ENCODE results near the gene HTR6.

HTR6 gene

DNA sequence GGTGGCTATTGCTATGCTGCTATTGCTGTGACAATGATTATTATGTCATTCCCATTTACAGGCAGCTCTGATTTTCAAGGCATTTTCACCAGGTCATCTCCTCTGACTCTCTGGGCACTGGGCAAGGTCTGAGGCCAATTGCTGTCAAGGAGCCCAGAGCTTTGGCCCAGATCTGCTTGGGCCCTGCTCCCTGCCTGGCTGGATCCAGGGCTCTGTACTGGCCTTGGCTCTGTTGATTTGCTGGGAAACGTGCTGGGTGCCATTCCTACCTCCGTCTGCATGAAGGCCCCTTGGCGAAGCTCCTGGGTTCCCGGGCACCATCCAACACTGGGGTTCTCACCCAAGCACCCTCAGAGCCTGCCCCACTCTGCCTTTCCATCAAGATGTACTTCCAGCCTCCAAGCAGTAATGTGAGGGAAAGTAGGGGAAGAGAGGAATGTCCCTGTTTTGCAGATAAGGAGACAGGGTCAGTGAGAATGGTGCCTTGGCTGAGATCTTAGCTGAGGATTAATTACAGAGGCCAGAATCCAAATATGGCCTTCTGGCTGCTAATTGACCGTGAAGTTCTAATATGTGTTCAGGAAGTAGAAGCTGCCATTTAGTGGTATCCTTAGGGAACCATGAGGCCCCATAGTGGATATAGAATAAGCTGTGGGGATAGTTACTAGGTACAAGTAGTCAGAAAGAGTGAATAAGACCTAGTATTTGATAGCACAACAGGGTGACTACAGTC lies 63.9 kb downstream of the HTR6 start:
- no peak for DNase-seq

DNA sequence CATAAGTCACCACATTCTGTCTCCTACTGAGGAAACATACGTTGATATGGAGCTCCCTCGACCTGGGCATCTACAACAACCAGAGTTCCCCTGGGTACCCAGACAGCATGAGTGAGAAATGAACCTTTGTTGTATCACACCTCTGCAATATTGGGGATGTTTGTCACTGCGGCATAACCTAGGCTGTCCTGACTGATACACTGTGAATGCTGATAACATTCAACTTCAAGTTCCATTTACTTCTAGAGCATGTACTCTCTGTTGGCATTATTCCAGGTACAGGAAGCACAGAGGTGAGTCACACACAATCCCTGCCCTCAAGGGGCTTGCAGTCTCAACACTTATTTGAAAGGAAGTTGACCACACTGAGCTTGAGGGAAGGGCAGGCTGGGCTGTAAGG lies 65.6 kb downstream of the HTR6 start:
- no peak for DNase-seq

Data from stimulated activated CD4-positive, alpha-beta T cell treated with anti-CD3 and anti-CD28 coated beads, Interleukin-4, amount 100 ng/mL, for 4 hours (primary cell).